Caki2 (cell line): Measurements from ENCODE around the gene JAK3. TPM values are rescaled to one million over a fixed set of nuclear protein-coding genes. Genes with fewer than 3 reads are reported as not detected.
"Not testable (repeated sequence)": the region's sequence is repeated elsewhere in the genome, so short reads cannot be mapped to it uniquely, and the experiment has no call there.

Source experiments
- DNase-seq: peaks from one replicate; pipeline ENCODE4 v3.0.0-alpha.2; 2015; ENCODE audit warnings: low read depth
- in situ Hi-C: cut with HindIII; loops from 2 replicates; pipeline ENCODE4 v1.10.0; 2016; ENCODE audit warnings: low sequenced_read_pairs, low pct_unique_long_range_greater_than_20kb, mixed read lengths
- total RNA-seq: library from RNA; depleted of rRNA; stranded (reverse); fragments of >200 nt; shearing (Covaris generic); gene quantifications from 2 replicates; pipeline ENCODE4 v1.2.3, GENCODE V29; 2014; ENCODE audit warnings: low replicate concordance; rRNA removed

JAK3 gene
- total RNA-seq, 1 experiment from 2014 or later, result 2.5 TPM

- DNase-seq, result no peak
- in situ Hi-C loops, result no loop called here
Observed at GRCh38 chr19:17794412-17794730, 53.4 kb downstream of the JAK3 start.

GRCh38 chr19:17790059-17790780, 57.6 kb downstream of the JAK3 start:
- in situ Hi-C loops, result no loop called here
- DNase-seq, result no peak

- DNase-seq, result no peak
- in situ Hi-C loops, result no loop called here
Observed at GRCh38 chr19:17788632-17789031, 59.1 kb downstream of the JAK3 start.

- in situ Hi-C loops, result no loop called here
- no peak for DNase-seq
Observed at GRCh38 chr19:17787274-17787913, 60.4 kb downstream of the JAK3 start.

- DNase-seq, result peak; percentile 50
- in situ Hi-C loops, result no loop called here
Observed at GRCh38 chr19:17784201-17785008, 63.4 kb downstream of the JAK3 start.

GRCh38 chr19:17783721-17784120, 64.1 kb downstream of the JAK3 start:
- in situ Hi-C loops, DNase-seq: not testable (repeated sequence)

- DNase-seq, result no peak
- in situ Hi-C loops, result no loop called here
Observed at GRCh38 chr19:17780781-17781180, 67.0 kb downstream of the JAK3 start.

- in situ Hi-C loops, result no loop called here
Observed at GRCh38 chr19:17778968-17779929, 68.5 kb downstream of the JAK3 start.

GRCh38 chr19:17778251-17778967, 69.4 kb downstream of the JAK3 start:
- in situ Hi-C loops, result no loop called here
- DNase-seq, result peak; percentile 95

More at GRCh38 chr19:17778968-17779929, 68.5 kb downstream of the JAK3 start:
- DNase-seq, result peak; percentile 97

- in situ Hi-C loops, DNase-seq: not testable (repeated sequence)
Observed at GRCh38 chr19:17777840-17778239, 69.9 kb downstream of the JAK3 start.

GRCh38 chr19:17775991-17776803, 71.6 kb downstream of the JAK3 start:
- in situ Hi-C loops, result no loop called here
- DNase-seq, result no peak

GRCh38 chr19:17775245-17775927, 72.4 kb downstream of the JAK3 start:
- in situ Hi-C loops, result no loop called here
- DNase-seq, result peak; percentile 53

Other genes with a start within 250 kb of the JAK3 start
- gene UNC13A, start 159.6 kb downstream of the JAK3 start, total RNA-seq, result 0.06 TPM in 1 of 2 replicates, not detected in the other
- gene MAP1S, start 128.5 kb downstream of the JAK3 start, total RNA-seq, result 46.5 and 56.1 TPM in 2 replicates
- gene FCHO1, start 96.5 kb downstream of the JAK3 start, total RNA-seq, result 2.7 and 9.1 TPM in 2 replicates
- gene B3GNT3, start 52.8 kb downstream of the JAK3 start, total RNA-seq, result 9.8 and 15.8 TPM in 2 replicates
- gene INSL3, start 26.5 kb downstream of the JAK3 start, total RNA-seq, result not detected in 2 replicates
- 852 and 893 TPM in 2 replicates for gene RPL18A, start 11.9 kb upstream of the JAK3 start, total RNA-seq
- not detected in 2 replicates for gene SLC5A5, start 24.0 kb upstream of the JAK3 start, total RNA-seq
- gene CCDC124, start 85.0 kb upstream of the JAK3 start, total RNA-seq, result 204 and 270 TPM in 2 replicates
- gene KCNN1, start 119.1 kb upstream of the JAK3 start, total RNA-seq, result not detected in 2 replicates
- gene ARRDC2, start 160.2 kb upstream of the JAK3 start, total RNA-seq, result 57.4 and 76.7 TPM in 2 replicates
- gene IL12RB1, start 239.0 kb upstream of the JAK3 start, total RNA-seq, result 0.44 TPM in 1 of 2 replicates, not detected in the other
- 1.8 and 5.5 TPM in 2 replicates for gene MAST3, start 249.8 kb upstream of the JAK3 start, total RNA-seq